ENCODE results near the gene VPS50.

The VPS50 gene

GRCh38 chr7:93399642-93400041 is 167.5 kb downstream of the VPS50 start:
- DNase-seq (ENCODE audit: low read depth) = no peak
- no peak overlapping the region for H3K4me3 ChIP-seq (ENCODE audit: low read depth, low read length)
- TF ChIP-seq, protein P1, sequence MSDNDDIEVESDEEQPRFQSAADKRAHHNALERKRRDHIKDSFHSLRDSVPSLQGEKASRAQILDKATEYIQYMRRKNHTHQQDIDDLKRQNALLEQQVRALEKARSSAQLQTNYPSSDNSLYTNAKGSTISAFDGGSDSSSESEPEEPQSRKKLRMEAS (IDR thresholded peaks at IDR 0.05; ENCODE audit: low read depth, low read length) = no peak
- TF ChIP-seq MYC (IDR thresholded peaks at IDR 0.05; ENCODE audit: low read depth, low read length) = no peak
- TF ChIP-seq POLR2A (IDR thresholded peaks at IDR 0.05; ENCODE audit: extremely low read depth, insufficient read length) = no peak
- no peak for TF ChIP-seq CTCF (IDR thresholded peaks at IDR 0.05; ENCODE audit: low read depth, low read length)

GRCh38 chr7:93402944-93403343 is 170.8 kb downstream of the VPS50 start:
- H3K4me3 ChIP-seq (ENCODE audit: low read depth, low read length) = no peak overlapping the region
- DNase-seq (ENCODE audit: low read depth) = no peak
- TF ChIP-seq, protein P1 (IDR thresholded peaks at IDR 0.05; ENCODE audit: low read depth, low read length) = no peak
- TF ChIP-seq CTCF (IDR thresholded peaks at IDR 0.05; ENCODE audit: low read depth, low read length) (no peak), MYC (IDR thresholded peaks at IDR 0.05; ENCODE audit: low read depth, low read length) (no peak), POLR2A (IDR thresholded peaks at IDR 0.05; ENCODE audit: extremely low read depth, insufficient read length) (no peak)

DNA sequence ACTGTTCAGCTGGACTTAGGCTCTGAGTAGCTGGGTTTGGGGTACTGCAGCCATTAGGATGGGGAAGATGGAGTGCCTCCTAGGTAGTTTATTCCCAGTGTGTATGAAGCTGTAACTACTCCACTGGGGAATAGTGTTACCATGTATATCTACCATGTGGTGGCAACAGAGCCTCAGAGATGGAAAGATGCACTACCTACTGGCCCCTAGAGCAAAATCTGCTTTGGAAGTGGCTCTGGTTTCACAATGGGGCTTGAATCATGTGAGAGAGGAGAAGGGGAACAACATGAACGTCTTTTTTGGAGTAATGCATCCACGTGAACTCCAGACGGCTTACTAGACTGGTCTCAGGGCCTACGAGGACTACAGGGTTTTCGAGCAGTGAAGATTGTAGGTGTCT is 175.1 kb downstream of the VPS50 start:
- no peak overlapping the region for H3K4me3 ChIP-seq (ENCODE audit: low read depth, low read length)
- TF ChIP-seq POLR2A (IDR thresholded peaks at IDR 0.05; ENCODE audit: extremely low read depth, insufficient read length) = no peak
- TF ChIP-seq, protein P1 (IDR thresholded peaks at IDR 0.05; ENCODE audit: low read depth, low read length) = no peak
- TF ChIP-seq MYC (IDR thresholded peaks at IDR 0.05; ENCODE audit: low read depth, low read length) = no peak
- no peak for TF ChIP-seq CTCF (IDR thresholded peaks at IDR 0.05; ENCODE audit: low read depth, low read length)
- DNase-seq (ENCODE audit: low read depth) = no peak

DNA sequence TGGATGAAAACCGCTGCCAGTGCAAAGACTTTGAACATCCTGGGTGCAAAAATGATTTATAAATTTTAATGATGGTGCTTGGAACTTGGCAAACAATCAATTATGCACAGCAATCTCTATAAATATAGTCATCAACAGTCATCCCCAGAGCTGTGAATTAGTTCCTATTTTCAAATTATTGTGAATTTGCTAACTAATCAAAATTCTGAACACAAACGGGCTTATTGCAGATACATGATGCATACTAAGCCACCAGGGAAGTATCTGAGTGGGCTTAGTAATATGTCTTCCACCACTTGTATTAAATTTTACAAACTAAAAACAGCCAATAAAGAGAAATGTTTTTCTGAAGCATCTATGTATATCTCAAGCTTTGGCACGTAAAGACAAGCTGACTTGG is 177.2 kb downstream of the VPS50 start:
- no peak overlapping the region for H3K4me3 ChIP-seq (ENCODE audit: low read depth, low read length)
- TF ChIP-seq MYC (IDR thresholded peaks at IDR 0.05; ENCODE audit: low read depth, low read length) (no peak), POLR2A (IDR thresholded peaks at IDR 0.05; ENCODE audit: extremely low read depth, insufficient read length) (no peak), CTCF (IDR thresholded peaks at IDR 0.05; ENCODE audit: low read depth, low read length) (no peak)
- TF ChIP-seq, protein P1 (IDR thresholded peaks at IDR 0.05; ENCODE audit: low read depth, low read length) = no peak
- DNase-seq (ENCODE audit: low read depth) = no peak

All from NB4 (cell line).